ENCODE measurements around the gene ZNF638.

DNA sequence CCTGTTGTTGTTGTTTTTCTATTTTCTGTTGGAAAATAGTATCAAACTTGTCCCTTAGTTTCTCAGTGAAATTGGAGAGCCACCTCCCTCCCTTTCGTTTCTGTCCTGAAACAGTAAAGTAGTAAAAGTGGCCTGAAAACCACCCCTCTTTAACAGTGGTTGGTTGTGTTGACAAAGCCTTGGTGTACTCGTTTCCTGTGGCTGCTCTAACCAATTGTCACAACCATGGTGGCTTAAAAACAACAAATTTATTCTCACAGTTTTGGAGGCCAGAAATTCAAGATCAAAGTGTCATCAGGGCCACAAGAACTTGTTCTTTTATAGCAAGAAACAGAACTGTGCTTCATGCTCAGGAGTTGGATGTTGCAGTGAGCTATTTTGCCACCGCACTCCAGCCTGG lies 117.8 kb downstream of the ZNF638 start:
- no peak for TF ChIP-seq KAT7 (CRISPR knock-in tag; IDR thresholded peaks at IDR 0.05; ENCODE audit: borderline replicate concordance)
- TF ChIP-seq, protein P1, sequence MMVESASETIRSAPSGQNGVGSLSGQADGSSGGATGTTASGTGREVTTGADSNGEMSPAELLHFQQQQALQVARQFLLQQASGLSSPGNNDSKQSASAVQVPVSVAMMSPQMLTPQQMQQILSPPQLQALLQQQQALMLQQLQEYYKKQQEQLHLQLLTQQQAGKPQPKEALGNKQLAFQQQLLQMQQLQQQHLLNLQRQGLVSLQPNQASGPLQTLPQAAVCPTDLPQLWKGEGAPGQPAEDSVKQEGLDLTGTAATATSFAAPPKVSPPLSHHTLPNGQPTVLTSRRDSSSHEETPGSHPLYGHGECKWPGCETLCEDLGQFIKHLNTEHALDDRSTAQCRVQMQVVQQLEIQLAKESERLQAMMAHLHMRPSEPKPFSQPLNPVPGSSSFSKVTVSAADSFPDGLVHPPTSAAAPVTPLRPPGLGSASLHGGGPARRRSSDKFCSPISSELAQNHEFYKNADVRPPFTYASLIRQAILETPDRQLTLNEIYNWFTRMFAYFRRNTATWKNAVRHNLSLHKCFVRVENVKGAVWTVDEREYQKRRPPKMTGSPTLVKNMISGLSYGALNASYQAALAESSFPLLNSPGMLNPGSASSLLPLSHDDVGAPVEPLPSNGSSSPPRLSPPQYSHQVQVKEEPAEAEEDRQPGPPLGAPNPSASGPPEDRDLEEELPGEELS (CRISPR knock-in tag; IDR thresholded peaks at IDR 0.05), result no peak
